ENCODE measurements around the gene RASGRP3. TPM values are rescaled to one million over a fixed set of nuclear protein-coding genes. Genes with fewer than 3 reads are reported as not detected.
A peak's percentile ranks its signal among the peaks of the same experiment; 100 is the strongest.

RASGRP3 gene
- total and polyA plus RNA-seq, 2 experiments from 2014 or later, result 0.18 to 0.22 TPM

- Histone ChIP-seq H3K9me3 (ENCODE audit: low read depth) (no peaks in the 10 kb centered on the region), H3K27ac (no peak overlapping the region), H3K4me3 (no peak overlapping the region), H3K27me3 (replicated peaks; ENCODE audit: insufficient read depth) (no peaks in the 10 kb centered on the region), H3K36me3 (ENCODE audit: low read depth) (no peaks in the 10 kb centered on the region), H3K4me1 (ENCODE audit: insufficient read depth) (peaks cover 32% of the 10 kb centered on the region), H3K9ac (no peak overlapping the region), H3K9me2 (ENCODE audit: insufficient read depth) (no peaks in the 10 kb centered on the region), H3K79me2 (ENCODE audit: insufficient read depth) (no peaks in the 10 kb centered on the region), H4K20me1 (ENCODE audit: insufficient read depth) (no peaks in the 10 kb centered on the region), H3K4me2 (ENCODE audit: unreplicated experiment) (no peak overlapping the region), H3F3A (ENCODE audit: insufficient read depth) (peaks cover 34% of the 10 kb centered on the region), H2AFZ (peak overlapping the region; percentile 61)
- 10 to 21% methylated on average over 2 of the region's 2 CpGs for WGBS, 2 experiments (ENCODE audit: low coverage in 1 of 2, low lambda C conversion rate in 2 of 2, missing lambda C conversion rate in 2 of 2)
- TF ChIP-seq EZH2phosphoT487 (IDR thresholded peaks at IDR 0.05; ENCODE audit: insufficient read depth, low read depth), result no peak
- no peak for TF ChIP-seq EZH2 (IDR thresholded peaks at IDR 0.05; ENCODE audit: insufficient read depth, poor library complexity, severe bottlenecking)
- peak; percentile 35 for DNase-seq
- in situ Hi-C loops (cut with MboI), result no loop called here
These were observed 49.7 kb downstream of the RASGRP3 start for GRCh38 chr2:33526132-33526531.

DNA sequence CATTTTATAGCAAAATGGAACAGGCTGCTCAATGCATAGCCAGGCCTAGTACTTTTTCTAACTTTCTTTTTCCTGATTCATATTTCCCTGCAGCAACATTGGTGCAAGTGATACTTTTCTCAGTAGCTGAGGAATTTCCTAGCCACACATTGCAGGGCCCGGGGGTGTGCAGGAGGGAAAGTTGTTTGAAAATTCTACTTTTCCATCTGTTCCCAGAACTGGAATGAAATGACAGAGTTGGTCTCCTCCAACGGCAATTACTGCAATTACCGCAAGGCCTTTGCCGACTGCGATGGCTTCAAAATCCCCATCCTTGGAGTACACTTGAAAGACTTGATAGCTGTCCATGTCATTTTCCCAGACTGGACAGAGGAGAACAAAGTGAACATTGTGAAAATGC is 50.5 kb downstream of the RASGRP3 start:
- Histone ChIP-seq H3K79me2 (ENCODE audit: insufficient read depth) (no peaks in the 10 kb centered on the region), H3K4me2 (ENCODE audit: unreplicated experiment) (no peak overlapping the region), H3K9me3 (ENCODE audit: low read depth) (no peaks in the 10 kb centered on the region), H3K27ac (no peak overlapping the region), H3K27me3 (replicated peaks; ENCODE audit: insufficient read depth) (no peaks in the 10 kb centered on the region), H3K9me2 (ENCODE audit: insufficient read depth) (no peaks in the 10 kb centered on the region), H2AFZ (no peak overlapping the region), H3K4me3 (no peak overlapping the region), H3F3A (ENCODE audit: insufficient read depth) (peaks cover 34% of the 10 kb centered on the region), H3K4me1 (ENCODE audit: insufficient read depth) (peaks cover 33% of the 10 kb centered on the region), H4K20me1 (ENCODE audit: insufficient read depth) (no peaks in the 10 kb centered on the region), H3K9ac (no peak overlapping the region), H3K36me3 (ENCODE audit: low read depth) (no peaks in the 10 kb centered on the region)
- no peak for DNase-seq
- WGBS, 2 experiments (ENCODE audit: low coverage in 1 of 2, low lambda C conversion rate in 2 of 2, missing lambda C conversion rate in 2 of 2), result 89 to 99% methylated on average over 5 of the region's 5 CpGs
- TF ChIP-seq EZH2 (IDR thresholded peaks at IDR 0.05; ENCODE audit: insufficient read depth, poor library complexity, severe bottlenecking), result no peak
- TF ChIP-seq EZH2phosphoT487 (IDR thresholded peaks at IDR 0.05; ENCODE audit: insufficient read depth, low read depth), result no peak
- in situ Hi-C loops (cut with MboI), result no loop called here

DNA sequence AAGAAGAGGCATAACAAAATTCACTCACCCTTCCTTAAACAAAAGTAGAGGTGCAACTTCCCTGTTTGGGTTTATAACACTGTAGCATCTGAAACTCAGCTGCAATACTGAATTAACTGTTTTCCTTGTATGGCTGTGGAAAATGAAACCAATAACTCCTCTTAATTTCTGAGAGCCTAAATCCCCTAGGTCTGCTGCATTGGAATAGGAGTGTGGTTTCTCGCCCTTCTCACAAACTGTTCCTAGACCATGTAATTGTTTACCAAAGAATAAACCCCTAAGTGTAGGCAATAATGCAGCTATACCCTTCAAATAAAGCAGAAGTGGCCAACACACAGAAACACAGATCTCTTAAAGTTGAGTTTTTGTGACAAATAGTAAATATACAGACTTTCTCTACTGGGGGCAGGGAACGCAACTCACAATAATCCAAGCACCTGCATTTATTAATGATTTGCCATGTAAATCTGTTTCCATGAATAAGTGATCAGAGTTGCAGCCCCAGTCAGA is 52.0 kb downstream of the RASGRP3 start:
- no peak for TF ChIP-seq EZH2 (IDR thresholded peaks at IDR 0.05; ENCODE audit: insufficient read depth, poor library complexity, severe bottlenecking)
- TF ChIP-seq EZH2phosphoT487 (IDR thresholded peaks at IDR 0.05; ENCODE audit: insufficient read depth, low read depth), result no peak
- Histone ChIP-seq H3F3A (ENCODE audit: insufficient read depth) (peaks cover 30% of the 10 kb centered on the region), H2AFZ (no peak overlapping the region), H3K4me1 (ENCODE audit: insufficient read depth) (peaks cover 30% of the 10 kb centered on the region), H3K4me2 (ENCODE audit: unreplicated experiment) (no peak overlapping the region), H3K27ac (no peak overlapping the region), H3K9ac (no peak overlapping the region), H3K36me3 (ENCODE audit: low read depth) (no peaks in the 10 kb centered on the region), H4K20me1 (ENCODE audit: insufficient read depth) (no peaks in the 10 kb centered on the region), H3K9me3 (ENCODE audit: low read depth) (no peaks in the 10 kb centered on the region), H3K9me2 (ENCODE audit: insufficient read depth) (no peaks in the 10 kb centered on the region), H3K79me2 (ENCODE audit: insufficient read depth) (no peaks in the 10 kb centered on the region), H3K27me3 (replicated peaks; ENCODE audit: insufficient read depth) (no peaks in the 10 kb centered on the region), H3K4me3 (no peak overlapping the region)
- no peak for DNase-seq
- WGBS, 2 experiments (ENCODE audit: low coverage in 1 of 2, low lambda C conversion rate in 2 of 2, missing lambda C conversion rate in 2 of 2), result 98 to 100% methylated on average over 2 of the region's 2 CpGs
- in situ Hi-C loops (cut with MboI), result no loop called here

DNA sequence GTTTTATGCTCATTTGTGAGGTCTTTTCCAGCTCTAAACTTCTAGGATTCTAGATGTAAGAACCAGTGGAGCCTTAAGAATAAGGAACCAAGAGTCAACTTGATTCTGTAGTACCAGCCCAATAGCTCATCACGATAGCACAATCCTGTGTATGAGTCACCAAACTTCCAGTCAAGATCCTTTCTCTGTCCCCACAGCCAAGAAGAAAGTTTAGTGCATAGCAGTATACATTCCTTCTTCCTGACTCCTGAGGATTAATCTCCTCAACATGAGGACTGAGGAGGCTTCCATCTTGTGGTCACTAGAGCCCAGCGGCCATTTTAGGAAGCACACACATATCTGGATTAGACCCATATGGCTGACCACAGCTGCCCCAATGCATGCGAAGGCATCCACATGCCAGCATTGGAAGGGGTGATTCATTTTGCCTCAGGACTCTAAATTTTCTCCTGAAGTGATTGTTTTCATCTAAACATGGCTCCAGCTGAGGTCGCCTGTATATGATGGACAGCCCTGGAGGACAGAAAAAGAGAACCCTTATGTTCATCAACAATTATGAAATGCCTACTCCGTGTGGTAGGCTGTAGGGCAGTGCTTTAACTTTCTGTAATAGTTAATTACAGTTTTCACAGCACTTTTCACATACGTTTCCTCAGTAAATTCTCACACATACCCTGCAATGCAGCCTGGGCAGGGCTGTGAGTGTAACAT is 53.5 kb downstream of the RASGRP3 start:
- H3F3A ChIP-seq (ENCODE audit: insufficient read depth), result peaks cover 30% of the 10 kb centered on the region
- peak overlapping the region; percentile 47 for H3K9ac ChIP-seq
- no peaks in the 10 kb centered on the region for H3K36me3 ChIP-seq (ENCODE audit: low read depth)
- H3K4me1 ChIP-seq (ENCODE audit: insufficient read depth), result peaks cover 30% of the 10 kb centered on the region
- peak overlapping the region; percentile 82 for H3K27ac ChIP-seq
- peak overlapping the region; percentile 69 for H3K4me2 ChIP-seq (ENCODE audit: unreplicated experiment)
- H3K9me3 ChIP-seq (ENCODE audit: low read depth), result no peaks in the 10 kb centered on the region
- WGBS, 2 experiments (ENCODE audit: low coverage in 1 of 2, low lambda C conversion rate in 2 of 2, missing lambda C conversion rate in 2 of 2), result 32 to 37% methylated on average over 6 of the region's 6 CpGs
- TF ChIP-seq EZH2phosphoT487 (IDR thresholded peaks at IDR 0.05; ENCODE audit: insufficient read depth, low read depth) (no peak), EZH2 (IDR thresholded peaks at IDR 0.05; ENCODE audit: insufficient read depth, poor library complexity, severe bottlenecking) (no peak)
- H4K20me1 ChIP-seq (ENCODE audit: insufficient read depth), result no peaks in the 10 kb centered on the region
- H3K9me2 ChIP-seq (ENCODE audit: insufficient read depth), result no peaks in the 10 kb centered on the region
- in situ Hi-C loops (cut with MboI), result no loop called here
- no peaks in the 10 kb centered on the region for H3K79me2 ChIP-seq (ENCODE audit: insufficient read depth)
- DNase-seq, result peak; percentile 98
- H3K27me3 ChIP-seq (replicated peaks; ENCODE audit: insufficient read depth), result no peaks in the 10 kb centered on the region
- H3K4me3 ChIP-seq, result 0 out of 2 replicates have a peak overlapping the region, but pooled peaks have one; percentile 5
- H2AFZ ChIP-seq, result peak overlapping the region; percentile 75
